Esophagus squamous epithelium (tissue), 4 donors: ENCODE data around the gene LAMC3.

Experiments used
- POLR2A ChIP-seq, 4 donors: fragments of 450-650 bp; IDR thresholded peaks; one replicate each; pipeline ENCODE4 v1.6.1; 2017; ENCODE audit warnings: antibody characterized with exemption in 4 of 4, mild to moderate bottlenecking in 4 of 4, moderate library complexity in 3 of 4
- TF ChIP-seq, protein P1 (sequence below), 6 experiments: fragments of 450-650 bp in 4 of 6; fragments of 200-600 bp in 2 of 6; sonication (generic) in 2 of 6; IDR thresholded peaks; one replicate each; pipeline ENCODE4 v1.5.1; 2016 to 2019; ENCODE audit warnings: antibody characterized with exemption in 6 of 6, mild to moderate bottlenecking in 4 of 6, moderate library complexity in 4 of 6

DNA sequence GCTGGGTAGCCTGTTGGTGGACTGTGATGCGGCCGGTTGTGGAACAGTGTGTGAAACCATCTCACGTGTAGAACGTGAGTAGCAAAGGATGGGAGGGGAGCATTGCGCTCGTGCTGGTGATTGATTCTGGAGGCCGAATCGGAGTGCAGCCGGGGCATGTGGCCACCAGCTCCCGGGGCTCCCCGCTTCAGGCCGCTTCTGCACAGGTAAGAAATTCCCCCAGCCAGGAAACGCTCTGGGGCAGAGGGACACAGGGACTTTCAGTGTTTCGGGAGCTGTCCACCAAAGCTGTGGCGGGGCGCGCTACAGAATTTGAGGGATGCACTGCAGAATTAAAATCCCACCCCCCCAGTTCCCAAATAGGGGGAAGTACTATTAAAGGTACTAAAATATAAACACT, 41.9 kb downstream of the LAMC3 start:
- TF ChIP-seq, protein P1, sequence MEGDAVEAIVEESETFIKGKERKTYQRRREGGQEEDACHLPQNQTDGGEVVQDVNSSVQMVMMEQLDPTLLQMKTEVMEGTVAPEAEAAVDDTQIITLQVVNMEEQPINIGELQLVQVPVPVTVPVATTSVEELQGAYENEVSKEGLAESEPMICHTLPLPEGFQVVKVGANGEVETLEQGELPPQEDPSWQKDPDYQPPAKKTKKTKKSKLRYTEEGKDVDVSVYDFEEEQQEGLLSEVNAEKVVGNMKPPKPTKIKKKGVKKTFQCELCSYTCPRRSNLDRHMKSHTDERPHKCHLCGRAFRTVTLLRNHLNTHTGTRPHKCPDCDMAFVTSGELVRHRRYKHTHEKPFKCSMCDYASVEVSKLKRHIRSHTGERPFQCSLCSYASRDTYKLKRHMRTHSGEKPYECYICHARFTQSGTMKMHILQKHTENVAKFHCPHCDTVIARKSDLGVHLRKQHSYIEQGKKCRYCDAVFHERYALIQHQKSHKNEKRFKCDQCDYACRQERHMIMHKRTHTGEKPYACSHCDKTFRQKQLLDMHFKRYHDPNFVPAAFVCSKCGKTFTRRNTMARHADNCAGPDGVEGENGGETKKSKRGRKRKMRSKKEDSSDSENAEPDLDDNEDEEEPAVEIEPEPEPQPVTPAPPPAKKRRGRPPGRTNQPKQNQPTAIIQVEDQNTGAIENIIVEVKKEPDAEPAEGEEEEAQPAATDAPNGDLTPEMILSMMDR (IDR thresholded peaks at IDR 0.05): no peak
- no peak for TF ChIP-seq POLR2A (IDR thresholded peaks at IDR 0.05)
